Urinary bladder (tissue), 4 donors: ENCODE results near the gene WNT11. TPM values are rescaled to one million over a fixed set of nuclear protein-coding genes. Genes with fewer than 3 reads are reported as not detected.
A peak's percentile ranks its signal among the peaks of the same experiment; 100 is the strongest.

Experiments
- DNase-seq: peaks from one replicate; pipeline ENCODE4 v3.0.0-alpha.2; 2015; ENCODE audit errors: extremely low spot score
- H3K27ac ChIP-seq: one replicate; pipeline ENCODE4 v1.5.1; 2013; ENCODE audit warnings: low read depth, mild to moderate bottlenecking, moderate library complexity
- H3K36me3 ChIP-seq: one replicate; pipeline ENCODE4 v1.6.1; 2013; ENCODE audit warnings: mild to moderate bottlenecking, moderate library complexity; ENCODE audit not compliant: insufficient read depth
- H3K4me1 ChIP-seq: one replicate; pipeline ENCODE4 v1.6.1; 2013; ENCODE audit warnings: mild to moderate bottlenecking, moderate library complexity; ENCODE audit not compliant: insufficient read depth
- H3K4me3 ChIP-seq: one replicate; pipeline ENCODE4 v1.5.1; 2013; ENCODE audit warnings: low read depth, low read length
- WGBS: extraction: QIAGEN DNeasy Blood & Tissue Kit; methylation state at CpG from one replicate; pipeline ENCODE4 v1.1.7; 2013; 5-methylcytosine and 5-hydroxymethylcytosine counted together
- polyA plus RNA-seq: library from polyadenylated mRNA; stranded (reverse); fragments of 200-250 nt; gene quantifications from one replicate; pipeline ENCODE4 v1.2.3, GENCODE V29; 2013
- total RNA-seq: library from RNA; depleted of rRNA; stranded (reverse); fragments of >200 nt; gene quantifications from one replicate; pipeline ENCODE4 v1.2.3, GENCODE V29; 2014
- donor health status: healthy with polysubstance abuse.
- donor health status: healthy.

Gene WNT11
- total and polyA plus RNA-seq, 2 donors, result 6.3 to 18.9 TPM

- Histone ChIP-seq H3K4me1 (no peaks in the 10 kb centered on the region), H3K27ac (peak overlapping the region; percentile 75), H3K4me3 (peak overlapping the region; percentile 68), H3K36me3 (no peaks in the 10 kb centered on the region)
- DNase-seq, result peak; percentile 46
- WGBS, result 3% methylated on average over 38 of the region's 38 CpGs
Measured at GRCh38 chr11:76234416-76235232, 28.3 kb upstream of the WNT11 start.

- DNase-seq, result no peak
- WGBS, result 69% methylated on average over 8 of the region's 8 CpGs
- peak overlapping the region; percentile 68 for H3K4me3 ChIP-seq
- H3K27ac ChIP-seq, result no peak overlapping the region
- H3K36me3 ChIP-seq, result no peaks in the 10 kb centered on the region
- H3K4me1 ChIP-seq, result no peaks in the 10 kb centered on the region
Measured at GRCh38 chr11:76234021-76234415, 27.7 kb upstream of the WNT11 start.

GRCh38 chr11:76233196-76233921 lies 27.1 kb upstream of the WNT11 start:
- Histone ChIP-seq H3K36me3 (no peaks in the 10 kb centered on the region), H3K4me1 (no peaks in the 10 kb centered on the region), H3K27ac (no peak overlapping the region), H3K4me3 (no peak overlapping the region)
- no peak for DNase-seq
- 96% methylated on average over 9 of the region's 9 CpGs for WGBS

GRCh38 chr11:76232026-76232665 lies 25.8 kb upstream of the WNT11 start:
- H3K27ac ChIP-seq, result no peak overlapping the region
- H3K4me3 ChIP-seq, result no peak overlapping the region
- no peak for DNase-seq
- 63% methylated on average over 10 of the region's 10 CpGs for WGBS
- no peaks in the 10 kb centered on the region for H3K36me3 ChIP-seq
- H3K4me1 ChIP-seq, result no peaks in the 10 kb centered on the region

- Histone ChIP-seq H3K36me3 (no peaks in the 10 kb centered on the region), H3K4me3 (no peak overlapping the region), H3K4me1 (no peaks in the 10 kb centered on the region), H3K27ac (no peak overlapping the region)
- 92% methylated on average over 6 of the region's 6 CpGs for WGBS
- DNase-seq, result no peak
Measured at GRCh38 chr11:76231121-76231738, 24.9 kb upstream of the WNT11 start.

- H3K36me3 ChIP-seq, result no peaks in the 10 kb centered on the region
- no peak overlapping the region for H3K4me3 ChIP-seq
- DNase-seq, result no peak
- WGBS, result 72% methylated on average over 8 of the region's 8 CpGs
- H3K27ac ChIP-seq, result no peak overlapping the region
- no peaks in the 10 kb centered on the region for H3K4me1 ChIP-seq
Measured at GRCh38 chr11:76230392-76230791, 24.1 kb upstream of the WNT11 start.

- WGBS, result 89% methylated on average over 8 of the region's 8 CpGs
- Histone ChIP-seq H3K4me3 (no peak overlapping the region), H3K27ac (no peak overlapping the region), H3K4me1 (no peaks in the 10 kb centered on the region), H3K36me3 (no peaks in the 10 kb centered on the region)
- no peak for DNase-seq
Measured at GRCh38 chr11:76229690-76230240, 23.5 kb upstream of the WNT11 start.

- Histone ChIP-seq H3K4me3 (no peak overlapping the region), H3K36me3 (no peaks in the 10 kb centered on the region), H3K4me1 (no peaks in the 10 kb centered on the region), H3K27ac (no peak overlapping the region)
- WGBS, result 85% methylated on average over 5 of the region's 5 CpGs
- DNase-seq, result no peak
Measured at GRCh38 chr11:76228875-76229149, 22.5 kb upstream of the WNT11 start.

GRCh38 chr11:76228071-76228874 lies 22.0 kb upstream of the WNT11 start:
- H3K4me1 ChIP-seq, result no peaks in the 10 kb centered on the region
- no peak overlapping the region for H3K4me3 ChIP-seq
- H3K27ac ChIP-seq, result no peak overlapping the region
- WGBS, result 80% methylated on average over 15 of the region's 15 CpGs
- DNase-seq, result no peak
- H3K36me3 ChIP-seq, result no peaks in the 10 kb centered on the region

GRCh38 chr11:76226626-76227025 lies 20.3 kb upstream of the WNT11 start:
- no peak overlapping the region for H3K27ac ChIP-seq

GRCh38 chr11:76225122-76225611 lies 18.9 kb upstream of the WNT11 start:
- 79% methylated on average over 17 of the region's 17 CpGs for WGBS
- DNase-seq, result no peak
- no peak overlapping the region for H3K27ac ChIP-seq

More at GRCh38 chr11:76226626-76227025, 20.3 kb upstream of the WNT11 start:
- 81% methylated on average over 3 of the region's 3 CpGs for WGBS
- H3K4me3 ChIP-seq, result no peak overlapping the region
- DNase-seq, result no peak
- H3K4me1 ChIP-seq, result no peaks in the 10 kb centered on the region
- no peaks in the 10 kb centered on the region for H3K36me3 ChIP-seq

GRCh38 chr11:76224461-76225121 lies 18.3 kb upstream of the WNT11 start:
- 89% methylated on average over 10 of the region's 10 CpGs for whole genome bisulfite sequencing
- H3K27ac ChIP-seq, result no peak overlapping the region
- no peaks in the 10 kb centered on the region for H3K4me1 ChIP-seq
- H3K4me3 ChIP-seq, result no peak overlapping the region
- H3K36me3 ChIP-seq, result no peaks in the 10 kb centered on the region
- DNase-seq, result no peak

More at GRCh38 chr11:76225122-76225611, 18.9 kb upstream of the WNT11 start:
- no peaks in the 10 kb centered on the region for H3K36me3 ChIP-seq
- H3K4me1 ChIP-seq, result no peaks in the 10 kb centered on the region
- H3K4me3 ChIP-seq, result no peak overlapping the region
